ENCODE measurements around the gene SFXN3. TPM values are rescaled to one million over a fixed set of nuclear protein-coding genes. Genes with fewer than 3 reads are reported as not detected.
A peak's percentile ranks its signal among the peaks of the same experiment; 100 is the strongest.

Gene SFXN3
- total and polyA plus RNA-seq, 2 experiments from 2014 or later, result 93.6 to 102 TPM

GRCh38 chr10:101053516-101053915 lies 22.5 kb downstream of the SFXN3 start:
- Histone ChIP-seq H3K27ac (no peak overlapping the region), H3K27me3 (peaks cover 32% of the 10 kb centered on the region), H2AFZ (no peak overlapping the region), H3K4me3 (no peak overlapping the region), H3K36me3 (replicated peaks; ENCODE audit: insufficient read depth, low read depth) (no peaks in the 10 kb centered on the region), H3K79me2 (no peaks in the 10 kb centered on the region), H3K4me1 (ENCODE audit: insufficient read depth) (peaks cover 3% of the 10 kb centered on the region), H3K4me2 (no peak overlapping the region), H3K9me2 (replicated peaks; ENCODE audit: insufficient read depth) (no peaks in the 10 kb centered on the region), H3K9me3 (ENCODE audit: low read depth) (no peaks in the 10 kb centered on the region), H4K20me1 (ENCODE audit: insufficient read depth, poor library complexity, severe bottlenecking) (no peaks in the 10 kb centered on the region)
- DNase-seq (ENCODE audit: low spot score), result no peak
- TF ChIP-seq CTCF (IDR thresholded peaks at IDR 0.05; ENCODE audit: poor library complexity), result no peak
- no peak for TF ChIP-seq EZH2 (IDR thresholded peaks at IDR 0.05; ENCODE audit: borderline replicate concordance)
- no peak for TF ChIP-seq EZH2phosphoT487 (IDR thresholded peaks at IDR 0.05; ENCODE audit: low read depth, severe bottlenecking, unreplicated experiment)

DNA sequence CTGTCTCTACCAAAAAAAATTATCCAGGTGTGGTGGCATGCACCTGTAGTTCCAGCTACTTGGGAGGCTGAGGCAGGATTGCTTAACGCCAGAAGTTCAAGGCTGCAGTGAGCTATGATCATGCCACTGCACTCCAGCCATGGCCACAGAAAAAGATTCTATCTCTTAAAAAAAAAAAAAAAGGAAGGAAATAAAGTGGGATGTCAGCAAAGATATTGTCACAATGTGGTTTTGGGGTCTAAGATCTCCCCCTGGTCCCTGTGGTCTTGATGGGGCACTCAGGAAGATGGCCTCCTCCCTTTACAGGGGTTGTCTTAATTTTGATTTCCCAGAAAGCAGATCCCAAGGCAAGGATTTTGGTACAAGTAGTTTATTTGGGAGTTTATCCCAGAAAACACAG lies 23.3 kb downstream of the SFXN3 start:
- no peaks in the 10 kb centered on the region for H3K9me2 ChIP-seq (replicated peaks; ENCODE audit: insufficient read depth)
- TF ChIP-seq CTCF (IDR thresholded peaks at IDR 0.05; ENCODE audit: poor library complexity), result no peak
- TF ChIP-seq EZH2 (IDR thresholded peaks at IDR 0.05; ENCODE audit: borderline replicate concordance), result no peak
- TF ChIP-seq EZH2phosphoT487 (IDR thresholded peaks at IDR 0.05; ENCODE audit: low read depth, severe bottlenecking, unreplicated experiment), result no peak
- WGBS (ENCODE audit: low lambda C conversion rate, missing lambda C conversion rate), result 100% methylated on average over 1 of the region's 1 CpG
- peaks cover 7% of the 10 kb centered on the region for H3K79me2 ChIP-seq
- no peaks in the 10 kb centered on the region for H3K36me3 ChIP-seq (replicated peaks; ENCODE audit: insufficient read depth, low read depth)
- no peak overlapping the region for H2AFZ ChIP-seq
- peaks cover 23% of the 10 kb centered on the region for H3K27me3 ChIP-seq
- no peaks in the 10 kb centered on the region for H3K9me3 ChIP-seq (ENCODE audit: low read depth)
- H4K20me1 ChIP-seq (ENCODE audit: insufficient read depth, poor library complexity, severe bottlenecking), result no peaks in the 10 kb centered on the region
- DNase-seq (ENCODE audit: low spot score), result no peak
- no peak overlapping the region for H3K4me3 ChIP-seq
- H3K4me2 ChIP-seq, result no peak overlapping the region
- H3K4me1 ChIP-seq (ENCODE audit: insufficient read depth), result peaks cover 3% of the 10 kb centered on the region
- H3K27ac ChIP-seq, result no peak overlapping the region

GRCh38 chr10:101054876-101055275 lies 23.8 kb downstream of the SFXN3 start:
- H3K27me3 ChIP-seq, result peaks cover 18% of the 10 kb centered on the region
- H2AFZ ChIP-seq, result no peak overlapping the region
- H3K9me3 ChIP-seq (ENCODE audit: low read depth), result no peaks in the 10 kb centered on the region
- H3K79me2 ChIP-seq, result peaks cover 11% of the 10 kb centered on the region
- no peak for DNase-seq (ENCODE audit: low spot score)
- TF ChIP-seq EZH2phosphoT487 (IDR thresholded peaks at IDR 0.05; ENCODE audit: low read depth, severe bottlenecking, unreplicated experiment) (no peak), CTCF (IDR thresholded peaks at IDR 0.05; ENCODE audit: poor library complexity) (no peak), EZH2 (IDR thresholded peaks at IDR 0.05; ENCODE audit: borderline replicate concordance) (no peak)
- peaks cover 3% of the 10 kb centered on the region for H3K4me1 ChIP-seq (ENCODE audit: insufficient read depth)
- H3K9me2 ChIP-seq (replicated peaks; ENCODE audit: insufficient read depth), result no peaks in the 10 kb centered on the region
- 87% methylated on average over 5 of the region's 5 CpGs for WGBS (ENCODE audit: low lambda C conversion rate, missing lambda C conversion rate)
- no peak overlapping the region for H3K27ac ChIP-seq
- H3K4me3 ChIP-seq, result no peak overlapping the region
- no peaks in the 10 kb centered on the region for H4K20me1 ChIP-seq (ENCODE audit: insufficient read depth, poor library complexity, severe bottlenecking)
- no peaks in the 10 kb centered on the region for H3K36me3 ChIP-seq (replicated peaks; ENCODE audit: insufficient read depth, low read depth)
- no peak overlapping the region for H3K4me2 ChIP-seq

GRCh38 chr10:101055411-101055810 lies 24.4 kb downstream of the SFXN3 start:
- no peak overlapping the region for H3K4me3 ChIP-seq
- no peak overlapping the region for H3K4me2 ChIP-seq
- WGBS (ENCODE audit: low lambda C conversion rate, missing lambda C conversion rate), result 79% methylated on average over 4 of the region's 4 CpGs
- DNase-seq (ENCODE audit: low spot score), result no peak
- H2AFZ ChIP-seq, result no peak overlapping the region
- no peak overlapping the region for H3K27ac ChIP-seq
- no peaks in the 10 kb centered on the region for H3K9me3 ChIP-seq (ENCODE audit: low read depth)
- H3K4me1 ChIP-seq (ENCODE audit: insufficient read depth), result peaks cover 2% of the 10 kb centered on the region
- no peaks in the 10 kb centered on the region for H4K20me1 ChIP-seq (ENCODE audit: insufficient read depth, poor library complexity, severe bottlenecking)
- peaks cover 11% of the 10 kb centered on the region for H3K79me2 ChIP-seq
- H3K27me3 ChIP-seq, result peaks cover 13% of the 10 kb centered on the region
- no peaks in the 10 kb centered on the region for H3K9me2 ChIP-seq (replicated peaks; ENCODE audit: insufficient read depth)
- TF ChIP-seq EZH2 (IDR thresholded peaks at IDR 0.05; ENCODE audit: borderline replicate concordance) (no peak), CTCF (IDR thresholded peaks at IDR 0.05; ENCODE audit: poor library complexity) (peak; percentile 29)
- H3K36me3 ChIP-seq (replicated peaks; ENCODE audit: insufficient read depth, low read depth), result no peaks in the 10 kb centered on the region
